ENCODE results near the gene PTP4A2. TPM values are rescaled to one million over a fixed set of nuclear protein-coding genes. Genes with fewer than 3 reads are reported as not detected.

The PTP4A2 gene
- total and polyA plus RNA-seq, 7 donors, result 145 to 327 (median 228) TPM

GRCh38 chr1:31977385-31978131 is 39.4 kb upstream of the PTP4A2 start:
- peak overlapping the region in 1 of 4 donors; percentile 23 for H3K27ac ChIP-seq
- H3K27me3 ChIP-seq, result no peaks in the 10 kb centered on the region
- whole genome bisulfite sequencing, 2 donors, result 73 to 77% methylated on average over 6 of the region's 6 CpGs
- no peak overlapping the region for H3K4me3 ChIP-seq
- peak in 2 of 4 donors; percentile 27 to 42 for TF ChIP-seq POLR2AphosphoS5 (IDR thresholded peaks at IDR 0.05)
- TF ChIP-seq, protein P1, sequence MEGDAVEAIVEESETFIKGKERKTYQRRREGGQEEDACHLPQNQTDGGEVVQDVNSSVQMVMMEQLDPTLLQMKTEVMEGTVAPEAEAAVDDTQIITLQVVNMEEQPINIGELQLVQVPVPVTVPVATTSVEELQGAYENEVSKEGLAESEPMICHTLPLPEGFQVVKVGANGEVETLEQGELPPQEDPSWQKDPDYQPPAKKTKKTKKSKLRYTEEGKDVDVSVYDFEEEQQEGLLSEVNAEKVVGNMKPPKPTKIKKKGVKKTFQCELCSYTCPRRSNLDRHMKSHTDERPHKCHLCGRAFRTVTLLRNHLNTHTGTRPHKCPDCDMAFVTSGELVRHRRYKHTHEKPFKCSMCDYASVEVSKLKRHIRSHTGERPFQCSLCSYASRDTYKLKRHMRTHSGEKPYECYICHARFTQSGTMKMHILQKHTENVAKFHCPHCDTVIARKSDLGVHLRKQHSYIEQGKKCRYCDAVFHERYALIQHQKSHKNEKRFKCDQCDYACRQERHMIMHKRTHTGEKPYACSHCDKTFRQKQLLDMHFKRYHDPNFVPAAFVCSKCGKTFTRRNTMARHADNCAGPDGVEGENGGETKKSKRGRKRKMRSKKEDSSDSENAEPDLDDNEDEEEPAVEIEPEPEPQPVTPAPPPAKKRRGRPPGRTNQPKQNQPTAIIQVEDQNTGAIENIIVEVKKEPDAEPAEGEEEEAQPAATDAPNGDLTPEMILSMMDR (IDR thresholded peaks at IDR 0.05), result no peak
- H3K36me3 ChIP-seq, result no peaks in the 10 kb centered on the region
- H3K4me1 ChIP-seq, result no peaks in the 10 kb centered on the region
- intact Hi-C loops (cut with DNase I), result no loop called here
- no peak for DNase-seq
- H3K9me3 ChIP-seq, result no peaks in the 10 kb centered on the region

GRCh38 chr1:31976401-31976800 is 38.2 kb upstream of the PTP4A2 start:
- intact Hi-C loops (cut with DNase I), result no loop called here
- DNase-seq, result no peak
- H3K27me3 ChIP-seq, result no peaks in the 10 kb centered on the region
- no peaks in the 10 kb centered on the region for H3K9me3 ChIP-seq
- TF ChIP-seq, protein P1 (IDR thresholded peaks at IDR 0.05), result no peak
- H3K4me1 ChIP-seq, result no peaks in the 10 kb centered on the region
- no peaks in the 10 kb centered on the region for H3K36me3 ChIP-seq
- no peak overlapping the region for H3K4me3 ChIP-seq
- H3K27ac ChIP-seq, result no peak overlapping the region
- WGBS, 2 donors, result 96% methylated on average over 1 of the region's 1 CpG

GRCh38 chr1:31970873-31971272 is 32.7 kb upstream of the PTP4A2 start:
- Histone ChIP-seq H3K27me3 (no peaks in the 10 kb centered on the region), H3K4me3 (no peak overlapping the region), H3K27ac (no peak overlapping the region), H3K4me1 (no peaks in the 10 kb centered on the region), H3K36me3 (no peaks in the 10 kb centered on the region), H3K9me3 (no peaks in the 10 kb centered on the region)
- no peak for DNase-seq
- TF ChIP-seq EP300 (IDR thresholded peaks at IDR 0.05) (no peak), POLR2AphosphoS5 (IDR thresholded peaks at IDR 0.05) (no peak), POLR2A (IDR thresholded peaks at IDR 0.05) (no peak)
- TF ChIP-seq, protein P1 (IDR thresholded peaks at IDR 0.05), result no peak
- WGBS, 2 donors, result 85 to 90% methylated on average over 3 of the region's 3 CpGs
- intact Hi-C loops (cut with DNase I), result no loop called here

GRCh38 chr1:31961536-31961935 is 23.4 kb upstream of the PTP4A2 start:
- Histone ChIP-seq H3K4me1 (peaks cover 0 to 4% (median 3%) of the 10 kb centered on the region in 4 donors), H3K27me3 (no peaks in the 10 kb centered on the region), H3K9me3 (no peaks in the 10 kb centered on the region), H3K36me3 (no peaks in the 10 kb centered on the region), H3K27ac (no peak overlapping the region), H3K4me3 (no peak overlapping the region)
- intact Hi-C loops (cut with DNase I), result loop anchor here (2.0 to 10.0 kb wide), 5 partner anchors 25 to 297 kb away; partner anchors contain the start of gene ADGRB2
- no peak for DNase-seq
- WGBS, 2 donors, result 74 to 81% methylated on average over 8 of the region's 8 CpGs
- TF ChIP-seq, protein P1 (IDR thresholded peaks at IDR 0.05), result no peak
- TF ChIP-seq POLR2A (IDR thresholded peaks at IDR 0.05), result no peak

Data from sigmoid colon (tissue), 7 donors.